Fibroblast of the conjunctiva (primary cell): Measurements from ENCODE around the gene ERBB4.

Experiments
- DNase-seq: peaks from one replicate; pipeline ENCODE4 v3.0.0-alpha.2; 2010; ENCODE audit warnings: low read depth

The ERBB4 gene

GRCh38 chr2:211404098-211404497 is 1134.5 kb downstream of the ERBB4 start:
- DNase-seq: no peak

DNA sequence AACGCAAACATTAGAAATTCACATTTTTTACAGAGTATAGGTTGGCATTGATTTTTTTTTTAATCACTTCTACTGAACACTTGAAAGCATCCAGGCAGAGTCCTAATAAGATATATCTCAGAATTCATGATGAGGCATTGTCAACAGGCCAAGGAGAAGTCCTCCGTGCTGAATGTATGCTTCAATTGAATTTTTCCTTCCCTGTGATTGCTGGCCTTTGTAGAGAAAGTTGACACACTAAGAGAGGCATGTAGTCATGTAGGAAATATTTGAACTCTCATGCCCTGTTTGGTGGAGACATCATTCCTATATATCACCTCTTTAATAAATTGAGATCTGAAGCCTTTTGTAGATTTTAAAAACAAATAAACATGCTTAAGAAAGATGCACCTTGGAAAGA is 1137.3 kb downstream of the ERBB4 start:
- DNase-seq: no peak

GRCh38 chr2:211397764-211398163 is 1140.8 kb downstream of the ERBB4 start:
- no peak for DNase-seq

- DNase-seq: no peak
Observed at GRCh38 chr2:211396815-211397214, 1141.8 kb downstream of the ERBB4 start.

DNA sequence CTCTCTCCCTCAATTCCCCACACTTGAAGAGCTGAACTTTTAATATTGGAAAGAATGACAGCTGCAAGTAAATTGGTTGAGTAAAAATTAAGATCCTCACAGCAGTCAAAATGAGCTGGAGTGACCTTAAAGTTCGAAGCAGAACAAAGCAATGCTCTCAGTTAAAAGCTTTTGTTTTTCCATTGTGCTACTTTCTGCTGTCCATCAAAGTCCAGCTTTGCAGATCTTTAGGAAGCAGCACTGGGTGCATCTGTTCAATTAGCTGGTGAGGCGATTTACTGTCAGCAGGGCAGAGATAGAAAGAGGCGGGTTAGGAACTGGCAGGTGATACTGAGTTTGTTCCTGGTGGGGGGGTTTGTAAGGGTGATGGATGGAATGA is 1147.4 kb downstream of the ERBB4 start:
- DNase-seq: no peak

DNA sequence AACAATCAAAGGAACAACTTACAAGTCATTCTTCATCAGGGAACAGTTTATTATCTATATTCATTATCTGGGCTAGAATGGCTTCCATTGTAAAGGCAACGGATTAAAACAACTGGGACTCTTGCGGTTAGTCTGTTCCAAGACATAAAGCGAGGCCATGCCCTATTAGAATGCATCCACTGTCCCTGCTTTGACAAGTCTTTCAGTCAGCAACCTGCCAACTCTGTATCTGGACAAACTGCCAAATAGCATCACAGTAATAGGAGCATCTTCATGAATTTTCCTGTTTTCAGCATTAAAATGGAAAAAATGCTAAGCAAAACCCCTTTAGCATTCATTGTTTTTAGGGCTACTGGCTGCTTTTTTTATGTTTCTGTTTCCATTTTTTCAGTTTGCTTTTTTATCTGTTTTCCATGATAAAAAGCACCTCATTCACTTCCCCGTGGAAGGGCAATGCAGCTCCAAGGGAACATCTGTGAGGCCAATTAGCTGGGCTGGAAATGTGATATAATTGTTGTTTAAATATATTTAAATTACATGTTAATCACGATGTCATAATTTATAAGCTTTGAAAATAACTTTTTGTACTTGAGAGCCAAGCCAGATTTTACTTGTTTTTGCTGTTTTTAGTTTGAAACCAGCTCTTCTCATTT is 1147.9 kb downstream of the ERBB4 start:
- no peak for DNase-seq

- no peak for DNase-seq
Observed at GRCh38 chr2:211387734-211388133, 1150.9 kb downstream of the ERBB4 start.

- DNase-seq: no peak
Observed at GRCh38 chr2:211380041-211380440, 1158.6 kb downstream of the ERBB4 start.

- DNase-seq: no peak
Observed at GRCh38 chr2:211376410-211376809, 1162.2 kb downstream of the ERBB4 start.

- no peak for DNase-seq
Observed at GRCh38 chr2:211373203-211373602, 1165.4 kb downstream of the ERBB4 start.

DNA sequence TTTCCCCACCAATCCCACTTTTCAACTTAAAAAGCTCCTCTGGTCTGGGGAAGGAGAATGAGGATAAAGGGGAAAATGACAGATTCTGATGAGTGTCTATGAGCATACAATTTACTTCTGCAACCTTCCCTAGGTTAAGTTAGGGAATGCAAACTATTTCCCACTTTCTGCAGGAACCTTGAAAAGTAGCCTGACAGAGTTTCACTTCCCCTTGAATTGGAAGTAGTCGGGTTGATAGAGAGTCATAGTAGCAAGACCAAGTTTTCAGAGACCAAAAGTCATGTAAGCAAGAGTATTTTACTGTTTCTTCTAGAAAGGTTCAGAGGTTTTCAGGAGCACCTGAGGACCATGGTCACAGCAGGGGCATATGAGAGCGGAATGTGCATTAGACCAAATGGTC is 1167.1 kb downstream of the ERBB4 start:
- DNase-seq: no peak

DNA sequence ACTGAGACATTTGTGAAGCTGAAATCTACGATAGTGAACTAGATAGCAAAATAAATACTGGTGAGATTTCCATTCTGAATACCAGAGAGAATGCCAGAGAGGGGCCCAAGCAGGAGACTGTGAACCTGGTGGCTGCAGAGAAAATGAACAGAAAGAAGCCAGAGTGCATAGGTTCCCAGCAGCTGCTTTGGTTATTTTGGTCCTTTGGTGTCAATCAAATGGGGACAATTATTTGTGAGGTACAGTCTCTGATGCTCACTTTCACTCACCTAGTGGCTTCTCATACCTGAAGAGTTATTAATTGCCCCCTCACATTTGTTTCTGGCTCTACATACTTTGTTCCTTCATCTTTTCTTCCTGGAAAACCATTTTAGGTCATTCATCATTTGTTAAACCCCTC is 1170.1 kb downstream of the ERBB4 start:
- DNase-seq: no peak

GRCh38 chr2:211367711-211368110 is 1170.9 kb downstream of the ERBB4 start:
- no peak for DNase-seq

DNA sequence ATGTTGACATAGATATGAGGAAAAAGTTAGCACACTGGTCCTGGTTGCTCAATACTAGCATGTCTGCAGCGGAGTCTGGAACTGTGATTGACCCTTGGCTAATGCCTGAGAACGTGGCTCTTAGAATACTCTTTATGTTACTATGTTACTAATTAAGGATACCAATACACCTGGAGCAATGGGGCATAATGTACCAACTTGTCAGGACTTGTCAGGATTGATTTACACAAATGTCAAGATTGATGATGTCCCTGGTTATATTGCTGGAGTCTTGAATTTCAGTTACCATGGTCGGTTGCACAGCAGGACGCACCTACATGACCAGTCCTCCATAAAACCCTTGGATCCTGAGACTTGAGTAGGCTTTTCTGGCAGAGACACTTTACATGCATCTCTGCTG is 1171.3 kb downstream of the ERBB4 start:
- DNase-seq: no peak

DNA sequence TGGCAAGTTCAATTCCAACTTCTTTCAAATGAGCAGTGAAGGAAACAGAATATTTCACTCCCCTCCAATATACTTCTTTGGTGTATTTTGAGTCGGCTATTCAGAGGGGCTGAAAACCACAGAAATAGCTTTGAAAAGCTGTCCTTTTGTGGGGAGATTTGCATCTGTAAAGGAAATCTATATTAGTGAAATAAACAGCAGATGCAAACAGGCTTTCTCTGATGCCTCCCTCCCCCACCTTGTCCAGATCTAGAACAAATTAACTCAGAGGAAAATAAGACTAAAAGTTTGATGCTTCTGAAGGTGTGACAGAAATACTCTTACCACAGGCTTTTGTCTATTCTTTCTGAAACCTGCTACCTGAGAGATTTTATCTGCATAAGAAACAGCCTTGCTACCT is 1173.7 kb downstream of the ERBB4 start:
- no peak for DNase-seq

DNA sequence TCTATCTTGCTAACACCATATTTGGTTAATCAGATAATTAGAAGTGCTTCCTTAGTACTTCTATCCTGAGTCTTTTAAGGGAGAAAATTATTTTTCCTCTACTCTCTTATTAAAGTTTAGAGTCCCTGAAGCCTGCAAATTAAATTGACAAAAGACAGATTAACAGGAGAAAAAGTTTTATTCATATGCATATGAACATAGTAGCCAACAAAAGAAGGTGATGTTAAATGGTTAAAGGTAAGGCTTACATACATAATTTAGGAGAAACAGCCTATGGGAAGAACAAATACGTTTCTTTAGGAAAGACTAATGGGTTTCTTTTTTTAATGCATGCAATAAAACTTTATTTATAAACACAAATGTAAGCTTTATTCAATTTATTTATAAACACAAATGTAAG is 1177.2 kb downstream of the ERBB4 start:
- no peak for DNase-seq

- no peak for DNase-seq
Observed at GRCh38 chr2:211359347-211359746, 1179.3 kb downstream of the ERBB4 start.

DNA sequence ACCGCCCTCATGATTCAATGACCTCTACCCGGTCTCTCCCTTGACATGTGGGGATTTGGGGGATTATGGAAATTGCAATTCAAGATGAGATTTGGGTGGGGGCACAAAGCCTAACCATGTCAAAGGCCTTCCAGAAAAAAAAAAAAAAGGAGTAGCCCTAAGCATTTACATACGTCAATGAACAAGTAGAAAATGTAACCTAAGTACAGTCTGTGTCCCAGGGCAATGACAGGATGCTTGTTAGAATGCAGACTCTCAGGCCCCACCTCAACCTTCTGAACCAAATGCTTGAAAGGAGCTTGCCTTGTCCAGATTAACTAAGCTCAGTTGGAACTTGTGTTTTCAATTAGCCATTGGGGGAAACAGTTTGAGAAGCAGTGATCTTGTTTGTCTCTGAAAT is 1180.1 kb downstream of the ERBB4 start:
- no peak for DNase-seq

DNA sequence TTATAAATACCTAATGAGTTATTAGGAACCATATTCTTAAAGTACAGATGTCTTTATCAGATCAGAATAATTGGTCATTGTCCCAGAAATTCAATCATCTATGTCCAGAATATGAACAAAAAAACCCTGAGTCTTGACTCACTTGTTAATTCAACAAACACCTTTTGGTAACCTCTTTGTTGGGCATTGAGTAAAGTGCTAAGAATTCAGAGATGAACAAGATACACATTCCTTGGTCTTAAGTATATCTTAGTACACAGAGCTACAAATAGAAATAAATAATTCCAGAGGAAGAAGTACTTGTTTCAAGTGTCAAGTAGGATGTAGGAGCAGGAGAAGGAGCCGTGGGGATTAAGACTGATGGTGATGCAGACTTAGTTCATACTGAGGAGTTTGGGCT is 1184.1 kb downstream of the ERBB4 start:
- no peak for DNase-seq

GRCh38 chr2:211351987-211352386 is 1186.6 kb downstream of the ERBB4 start:
- DNase-seq: no peak

- DNase-seq: no peak
Observed at GRCh38 chr2:211349031-211349430, 1189.6 kb downstream of the ERBB4 start.

- DNase-seq: no peak
Observed at GRCh38 chr2:211347328-211347727, 1191.3 kb downstream of the ERBB4 start.

GRCh38 chr2:211344289-211344688 is 1194.3 kb downstream of the ERBB4 start:
- DNase-seq: no peak

DNA sequence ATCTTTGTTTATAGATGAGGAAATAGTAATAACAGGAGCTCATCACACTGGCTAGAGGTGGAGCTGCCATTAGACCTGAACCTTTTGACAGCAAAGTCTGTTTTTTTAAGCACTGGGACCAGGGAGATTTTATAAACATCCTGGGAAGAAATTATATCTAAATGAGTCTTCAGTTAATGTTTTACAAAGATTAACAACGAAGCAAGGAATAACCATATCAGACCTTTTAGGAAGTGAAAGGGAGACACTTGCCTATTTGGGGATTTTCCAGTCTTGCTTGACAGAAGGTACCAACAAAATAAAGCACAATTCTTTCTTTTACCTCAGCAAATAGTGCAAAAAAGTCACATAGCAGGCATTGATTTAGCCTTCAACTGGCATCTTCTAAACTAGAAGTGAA is 1205.2 kb downstream of the ERBB4 start:
- no peak for DNase-seq

- DNase-seq: no peak
Observed at GRCh38 chr2:211331736-211332135, 1206.9 kb downstream of the ERBB4 start.
